ENCODE results near the gene TMEM150B.

Gene TMEM150B

DNA sequence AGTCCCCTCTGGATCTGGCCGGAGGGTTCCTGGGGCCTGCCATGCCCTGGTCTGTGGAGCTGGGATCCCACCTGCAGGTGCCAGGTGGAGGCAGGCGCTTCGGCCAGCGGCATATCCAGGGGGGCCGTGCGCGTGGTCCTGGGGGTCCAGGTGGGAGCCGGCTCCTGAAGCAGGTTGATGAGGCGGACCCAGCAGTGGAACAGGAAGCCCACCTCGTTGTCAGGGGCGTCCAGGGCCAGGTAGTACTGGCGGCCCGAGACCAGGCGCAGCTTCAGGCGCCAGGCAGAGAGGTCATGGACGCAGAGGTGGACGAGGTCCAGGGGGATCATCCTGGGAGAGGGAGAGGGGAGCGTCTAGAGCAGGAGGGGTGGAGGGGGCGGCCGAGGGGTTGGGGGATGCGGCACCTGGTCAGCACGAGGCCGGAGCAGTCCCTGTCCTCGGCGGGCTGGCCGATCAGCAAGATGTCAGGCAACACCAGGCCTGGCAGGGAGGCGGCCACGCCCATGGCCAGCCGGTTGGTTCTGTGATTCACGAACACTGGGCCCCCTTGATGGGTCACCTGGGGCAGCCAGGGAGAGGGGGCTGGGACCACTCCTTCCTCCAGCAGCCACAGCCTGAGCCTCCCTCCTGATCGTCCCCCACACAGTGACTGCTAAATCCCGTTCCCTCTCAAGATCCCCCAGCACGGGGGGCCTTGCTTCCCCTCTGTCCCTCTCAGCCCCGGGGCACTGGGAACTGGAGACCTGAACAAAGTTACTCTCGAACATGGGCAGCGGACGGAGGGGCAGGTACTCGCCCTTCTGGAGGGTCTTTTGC is 37.2 kb upstream of the TMEM150B start:
- TF ChIP-seq ZNF274 (IDR thresholded peaks at IDR 0.05; ENCODE audit: low read depth, low read length) = no peak

DNA sequence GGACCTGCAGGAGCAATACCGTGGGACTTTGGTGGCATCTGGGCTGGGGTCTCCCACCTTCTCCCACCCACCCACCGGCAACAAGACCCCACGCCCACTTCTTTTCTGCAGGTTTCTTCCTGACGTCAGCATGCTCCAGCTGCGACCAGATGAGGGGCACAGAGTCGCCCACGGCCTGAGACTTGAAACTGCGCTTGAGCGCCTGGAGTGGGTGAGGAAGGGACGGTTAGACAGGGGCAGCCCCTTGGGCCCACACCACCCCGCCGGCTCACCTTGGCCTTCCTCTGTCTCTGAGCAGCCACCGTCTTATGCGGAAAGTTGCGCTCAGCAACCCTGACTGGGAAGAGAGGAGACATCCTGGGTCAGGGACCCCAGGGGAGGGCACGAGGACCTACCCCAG is 35.8 kb upstream of the TMEM150B start:
- H3K4me3 ChIP-seq (ENCODE audit: low read length) = no peak overlapping the region
- no peak for TF ChIP-seq ZNF274 (IDR thresholded peaks at IDR 0.05; ENCODE audit: low read depth, low read length)

More for the DNA sequence above, 37.2 kb upstream of the TMEM150B start:
- H3K4me3 ChIP-seq (ENCODE audit: low read length) = no peak overlapping the region

DNA sequence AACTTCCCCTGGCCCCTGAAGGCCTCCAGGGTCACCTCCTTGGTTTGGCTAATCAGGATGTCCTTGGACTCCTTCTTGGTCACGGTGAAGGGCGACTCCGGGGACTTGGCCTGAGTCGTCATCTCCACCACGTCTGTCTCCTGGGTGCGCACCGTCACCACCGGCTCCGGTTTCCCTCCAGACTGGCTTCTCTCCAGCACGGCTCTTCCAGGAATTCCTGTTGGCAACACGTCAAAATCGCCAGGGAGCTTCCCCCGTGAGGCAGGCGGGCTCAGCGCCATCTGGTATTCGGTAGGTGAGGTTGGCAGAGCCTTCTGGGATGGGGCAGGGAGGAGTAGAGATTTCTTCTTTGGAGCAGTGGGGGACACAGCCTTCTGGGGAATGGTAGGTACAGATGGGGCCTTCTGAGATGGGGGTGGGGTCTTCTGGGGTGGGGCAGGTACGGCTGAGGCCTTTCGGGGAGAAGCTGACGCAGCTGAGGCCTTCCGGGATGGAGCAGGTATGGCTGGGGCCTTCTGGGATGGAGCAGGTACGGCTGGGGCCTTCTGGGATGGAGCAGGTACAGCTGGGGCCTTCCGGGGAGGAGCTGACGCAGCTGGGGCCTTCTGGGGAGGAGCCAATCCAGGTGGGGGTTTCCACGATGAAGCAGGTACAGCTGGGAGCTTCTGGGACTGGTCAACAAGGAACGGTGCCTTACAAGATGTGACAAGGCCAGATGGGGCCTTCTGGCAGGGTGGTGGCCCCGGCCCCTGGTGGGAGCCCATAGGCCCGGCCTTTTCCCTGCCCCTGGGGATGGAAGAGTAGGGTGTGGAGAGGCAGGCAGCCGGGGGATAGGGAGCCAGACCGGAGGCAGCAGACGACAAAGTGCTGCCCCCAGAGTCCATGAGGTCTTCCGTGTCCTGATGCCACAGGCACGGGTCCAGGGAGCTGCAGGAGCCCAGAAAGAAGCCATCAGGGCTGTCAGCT is 34.1 kb upstream of the TMEM150B start:
- H3K4me3 ChIP-seq (ENCODE audit: low read length) = no peak overlapping the region
- no peak for TF ChIP-seq ZNF274 (IDR thresholded peaks at IDR 0.05; ENCODE audit: low read depth, low read length)

DNA sequence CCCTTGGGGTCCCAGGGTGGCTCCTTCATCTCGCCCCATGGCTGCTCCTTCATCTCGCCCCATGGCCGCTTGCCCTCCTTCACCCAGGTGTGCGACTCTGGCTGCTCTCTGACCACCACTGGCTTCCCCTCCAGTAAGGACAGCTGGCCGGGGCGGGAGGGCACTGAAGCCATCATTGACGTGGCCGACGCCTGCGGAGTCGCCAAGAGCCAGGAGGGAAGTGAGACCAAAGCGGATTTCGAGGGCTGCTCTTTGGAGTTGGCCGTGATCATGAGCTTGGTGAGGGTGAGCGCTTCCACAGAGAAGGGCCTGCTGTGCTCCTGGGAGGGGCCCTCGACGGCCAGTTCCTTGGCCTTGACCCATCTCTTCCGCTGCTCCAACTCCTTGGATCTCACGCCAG is 33.4 kb upstream of the TMEM150B start:
- no peak for TF ChIP-seq ZNF274 (IDR thresholded peaks at IDR 0.05; ENCODE audit: low read depth, low read length)

DNA sequence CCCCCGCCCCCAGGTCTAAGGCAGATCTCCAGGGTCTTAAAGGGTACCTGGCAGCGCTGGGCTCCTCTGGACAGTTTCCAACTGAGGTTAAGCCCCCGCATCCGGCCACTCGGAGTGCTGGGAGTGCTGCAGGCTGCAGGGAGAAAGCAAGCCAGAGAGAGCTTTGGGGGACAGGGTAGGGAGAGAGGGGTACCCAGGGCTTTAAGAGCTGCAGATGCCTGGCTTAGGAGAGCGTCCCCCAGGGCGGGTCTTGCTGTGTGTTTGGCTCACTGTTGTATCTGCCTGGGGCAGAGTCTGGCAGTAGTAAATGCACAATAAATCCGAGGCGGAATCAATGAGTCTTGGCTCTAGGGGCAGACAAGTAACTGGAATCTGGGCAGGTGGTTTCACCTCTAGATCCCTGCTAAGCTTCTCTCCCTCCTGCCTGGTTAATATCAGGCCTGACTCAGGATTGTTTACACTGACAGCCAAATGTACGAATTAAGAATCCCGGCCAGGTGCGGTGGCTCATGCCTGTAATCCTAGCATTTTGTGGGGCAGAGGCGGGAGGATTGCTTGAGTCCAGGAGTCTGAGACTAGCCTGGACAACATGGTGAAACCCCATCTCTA is 30.2 kb upstream of the TMEM150B start:
- TF ChIP-seq ZNF274 (IDR thresholded peaks at IDR 0.05; ENCODE audit: low read depth, low read length) = no peak
- no peak overlapping the region for H3K4me3 ChIP-seq (ENCODE audit: low read length)

More for the DNA sequence above, 33.4 kb upstream of the TMEM150B start:
- H3K4me3 ChIP-seq (ENCODE audit: low read length) = no peak overlapping the region

DNA sequence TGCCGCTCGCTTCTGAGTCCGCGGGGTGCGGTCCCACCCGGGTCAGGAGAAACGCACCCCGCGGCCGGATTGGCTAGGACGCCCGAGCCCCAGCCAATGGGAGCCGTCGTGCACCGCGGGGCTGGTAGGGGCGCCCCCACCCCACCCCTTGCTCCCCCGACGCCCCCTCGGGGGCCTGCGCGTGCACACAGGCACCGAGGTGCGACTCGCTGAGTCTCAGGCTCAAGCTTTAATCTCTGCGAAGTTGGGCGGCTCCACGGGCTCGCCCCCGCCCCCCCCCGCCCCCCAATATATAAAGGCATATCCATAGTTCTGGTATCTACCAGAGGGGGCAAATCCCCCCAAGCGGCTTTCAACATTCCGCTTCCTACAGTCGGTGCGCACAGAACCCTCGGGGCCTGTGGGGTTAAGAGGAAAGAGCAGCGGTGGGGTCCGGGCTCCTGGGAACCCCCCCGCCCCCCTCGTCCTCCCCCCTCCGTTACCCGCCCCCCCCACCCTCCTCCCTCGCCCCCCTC is 29.6 kb upstream of the TMEM150B start, which contains the start of gene COX6B2:
COX6B2 (minus strand) TSS at position 22 of the 515 bp plus-strand sequence. CDS start 198 bp downstream, outside the sequence.
- H3K4me3 ChIP-seq (ENCODE audit: low read length) = peak within 1 kb of the TSS; percentile 1; the same call in 1 of the 2 replicates
- no peak for TF ChIP-seq ZNF274 (IDR thresholded peaks at IDR 0.05; ENCODE audit: low read depth, low read length)

DNA sequence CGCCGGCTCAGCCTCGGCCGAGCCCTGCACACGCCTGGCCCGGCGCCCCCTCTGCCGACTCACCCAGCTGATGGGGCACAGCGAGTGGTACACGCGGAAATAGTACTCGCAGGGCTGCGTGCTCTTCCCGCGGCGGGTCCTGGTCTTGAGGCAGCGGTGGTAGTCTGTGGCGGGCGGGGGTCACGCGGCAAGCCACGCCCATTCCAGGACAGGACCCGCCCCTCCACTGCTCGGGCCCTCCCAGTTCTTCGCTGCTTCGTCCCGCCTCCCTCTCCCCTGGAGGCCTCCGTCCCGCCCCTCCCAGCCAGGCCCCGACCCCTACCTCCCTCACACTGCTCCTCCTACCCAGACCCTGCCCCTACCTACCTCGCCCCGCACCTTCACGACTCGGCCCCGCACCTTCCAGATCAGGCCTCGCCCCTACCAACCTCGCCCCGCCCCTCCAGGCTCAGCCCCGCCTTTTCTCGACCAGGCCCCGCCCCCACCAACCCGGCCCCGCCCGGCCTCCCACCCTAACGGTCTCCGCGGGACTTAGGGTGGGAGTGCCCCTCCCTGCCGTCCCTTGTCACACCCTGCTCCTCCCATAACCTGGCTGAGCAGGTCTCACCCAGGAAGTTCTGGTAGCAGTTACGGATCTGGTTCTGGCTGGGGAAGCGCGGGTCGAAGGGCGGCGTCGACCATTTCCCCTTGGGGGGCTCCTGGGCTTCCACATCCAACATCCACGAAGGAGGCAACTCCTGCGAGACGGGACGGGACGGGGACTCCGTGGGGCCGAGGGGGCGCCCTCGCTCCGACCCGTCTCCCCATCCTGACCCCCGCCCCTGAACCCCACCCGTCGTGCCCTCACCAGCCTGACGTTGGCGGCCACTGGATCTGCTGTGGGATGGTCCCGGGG is 28.9 kb upstream of the TMEM150B start:
- TF ChIP-seq ZNF274 (IDR thresholded peaks at IDR 0.05; ENCODE audit: low read depth, low read length) = no peak
- peak overlapping the region; percentile 1; the same call in 1 of the 2 replicates for H3K4me3 ChIP-seq (ENCODE audit: low read length)

DNA sequence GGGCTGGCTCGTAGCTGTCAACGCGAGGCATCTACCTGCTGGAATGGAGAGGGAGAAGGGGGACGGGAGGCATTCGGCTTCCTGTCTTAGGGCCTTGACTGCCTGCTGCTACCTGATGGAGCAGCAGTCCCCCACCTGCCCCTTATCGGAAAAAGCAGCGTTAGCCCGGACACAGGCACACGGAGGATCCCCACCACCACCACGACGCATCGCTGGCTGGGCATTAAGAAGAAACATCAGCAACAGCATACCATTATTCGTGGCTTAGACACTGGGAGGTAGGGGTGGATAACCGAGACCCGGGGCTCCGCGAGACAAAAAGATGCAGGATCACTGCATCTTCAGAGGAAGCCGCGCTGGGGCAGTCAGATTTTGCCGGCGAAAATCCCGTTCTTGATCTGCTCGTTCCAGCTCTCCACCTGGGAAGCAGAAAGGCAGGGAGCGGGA is 28.2 kb upstream of the TMEM150B start:
- no peak for TF ChIP-seq ZNF274 (IDR thresholded peaks at IDR 0.05; ENCODE audit: low read depth, low read length)
- peak overlapping the region; percentile 1; the same call in 1 of the 2 replicates for H3K4me3 ChIP-seq (ENCODE audit: low read length)

DNA sequence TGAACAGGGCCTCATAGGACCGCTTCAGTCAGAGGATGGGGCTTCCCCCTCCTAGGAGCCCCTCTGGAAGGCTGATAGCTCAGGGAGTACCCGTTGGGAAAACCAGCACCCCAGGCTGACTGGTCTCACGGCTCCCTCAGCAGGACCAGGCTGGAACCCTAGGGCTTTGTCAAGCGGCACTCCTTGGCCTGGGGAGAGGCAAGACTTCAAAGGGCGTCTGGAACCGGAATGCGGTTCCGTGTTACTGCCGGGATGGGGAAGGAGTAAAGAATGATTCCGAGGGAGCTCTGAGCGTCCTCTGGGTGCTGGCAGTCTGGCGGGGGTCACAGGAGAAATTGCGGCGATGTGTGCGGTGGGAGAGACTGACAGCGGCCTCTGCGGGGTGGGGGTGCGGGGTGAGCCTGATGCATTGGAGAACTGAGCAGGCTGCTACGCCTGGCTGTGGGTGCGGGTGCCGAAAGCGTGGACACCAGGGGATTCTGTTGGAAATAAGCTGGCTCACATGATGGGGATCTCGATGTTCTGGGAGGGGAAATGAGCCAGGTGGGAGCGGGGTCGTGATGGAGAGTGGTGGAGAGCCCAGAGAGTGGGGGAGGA is 27.5 kb upstream of the TMEM150B start:
- H3K4me3 ChIP-seq (ENCODE audit: low read length) = no peak overlapping the region
- TF ChIP-seq ZNF274 (IDR thresholded peaks at IDR 0.05; ENCODE audit: low read depth, low read length) = no peak

DNA sequence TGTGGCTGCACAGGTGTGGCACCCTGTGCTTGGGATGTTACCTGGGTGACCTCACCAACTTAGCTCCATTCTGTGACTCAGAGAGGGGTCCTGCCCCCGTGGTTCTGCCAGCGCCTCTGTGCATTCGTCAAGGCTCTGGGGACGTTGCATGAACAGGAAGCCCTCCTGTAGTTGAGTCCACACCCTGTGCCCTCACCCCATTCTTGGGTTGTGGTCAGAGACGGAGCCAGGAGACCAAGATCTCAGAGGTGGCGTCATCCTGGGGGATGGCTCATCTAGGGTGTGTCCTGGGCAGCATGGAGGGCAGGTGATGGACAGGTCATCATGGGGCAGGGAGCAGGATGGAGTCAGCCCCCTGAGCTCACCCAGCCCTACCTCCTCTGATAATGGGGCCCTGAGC is 26.9 kb upstream of the TMEM150B start:
- no peak overlapping the region for H3K4me3 ChIP-seq (ENCODE audit: low read length)
- no peak for TF ChIP-seq ZNF274 (IDR thresholded peaks at IDR 0.05; ENCODE audit: low read depth, low read length)

DNA sequence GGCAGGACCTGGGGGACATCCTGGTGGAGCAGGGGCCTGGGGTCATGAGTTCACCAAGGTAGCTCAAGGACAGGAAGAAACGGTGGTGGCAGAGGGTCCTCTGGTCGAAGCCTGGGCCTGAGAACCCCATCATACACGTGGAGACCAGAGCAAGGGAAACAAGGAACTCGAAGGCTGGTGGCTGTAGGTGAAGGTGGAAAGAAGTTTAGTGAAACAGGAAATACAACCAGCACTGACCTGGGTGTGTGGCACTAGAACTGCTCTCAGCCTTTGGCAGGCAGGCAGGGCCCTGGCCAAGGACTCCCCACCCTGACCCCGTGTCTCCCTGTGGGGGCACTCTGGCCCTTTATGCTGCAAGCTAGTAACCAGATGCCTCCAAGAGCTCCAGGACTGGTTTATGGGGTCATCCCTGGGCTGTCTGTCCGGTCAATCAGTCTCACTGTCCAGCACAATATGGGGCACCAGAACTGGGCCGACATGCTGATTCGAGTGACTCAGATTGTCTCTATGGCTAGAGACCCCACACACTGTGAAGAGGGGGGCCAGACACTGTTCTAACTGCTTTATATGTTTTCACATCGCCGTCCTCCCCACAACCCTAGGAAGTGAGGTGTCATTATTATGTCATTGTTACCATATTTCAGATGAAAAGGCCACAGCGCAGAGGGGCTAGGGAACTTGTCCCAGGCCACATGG is 25.6 kb upstream of the TMEM150B start:
- H3K4me3 ChIP-seq (ENCODE audit: low read length) = no peak overlapping the region
- TF ChIP-seq ZNF274 (IDR thresholded peaks at IDR 0.05; ENCODE audit: low read depth, low read length) = no peak
